ENCODE data around the gene XYLT1. TPM values are rescaled to one million over a fixed set of nuclear protein-coding genes. Genes with fewer than 3 reads are reported as not detected.
"Not testable (repeated sequence)": the region's sequence is repeated elsewhere in the genome, so short reads cannot be mapped to it uniquely, and the experiment has no call there.

XYLT1 gene
- total RNA-seq, 1 donor from 2014 or later = 17.6 TPM

DNA sequence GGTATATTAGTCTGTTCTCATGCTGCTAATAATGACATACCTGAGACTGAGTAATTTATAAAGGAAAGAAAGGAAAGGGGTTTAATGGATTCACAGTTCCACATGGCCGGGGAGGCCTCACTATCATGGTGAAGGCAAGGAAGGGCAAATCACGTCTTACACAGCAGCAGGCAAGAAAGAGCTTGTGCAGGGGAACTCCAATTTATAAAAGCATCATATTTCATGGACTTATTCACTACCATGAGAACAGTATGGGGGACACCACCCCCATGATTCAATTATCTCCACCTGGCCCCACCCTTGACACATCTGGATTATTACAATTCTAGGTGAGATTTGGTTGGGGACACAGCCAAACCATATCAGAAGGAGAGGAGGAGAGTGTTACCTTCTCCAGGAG, 17.7 kb upstream of the XYLT1 start:
- no peaks in the 10 kb centered on the region for H3K4me1 Mint-ChIP-seq (ENCODE audit: low read depth)
- no peak for DNase-seq (ENCODE audit: low spot score)
- H3K4me3 Mint-ChIP-seq (ENCODE audit: unreplicated experiment) = no peak overlapping the region

DNA sequence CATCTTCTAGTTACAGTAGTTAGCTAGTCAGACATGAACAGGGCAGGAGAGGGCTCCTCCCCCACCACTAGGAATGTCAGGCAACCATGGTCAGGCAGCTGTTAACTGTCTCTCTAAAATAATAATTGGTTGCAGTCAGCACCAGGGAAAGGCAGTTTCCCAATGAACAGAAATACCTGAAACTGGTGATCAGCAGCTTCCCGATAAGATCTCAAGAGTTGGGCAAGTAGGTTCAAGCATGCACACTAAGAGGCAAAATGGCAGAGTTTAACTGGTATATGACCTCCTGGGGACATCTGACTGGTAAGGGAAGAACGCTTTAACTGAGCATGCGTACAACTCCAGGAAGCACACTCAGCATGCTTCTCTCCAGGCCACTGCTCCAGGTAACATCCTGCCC, 12.6 kb upstream of the XYLT1 start:
- peaks cover 29% of the 10 kb centered on the region for H3K27me3 Mint-ChIP-seq (ENCODE audit: low read depth)
- H3K4me3 Mint-ChIP-seq (ENCODE audit: unreplicated experiment) = no peak overlapping the region
- peaks cover 4% of the 10 kb centered on the region for H3K9me3 Mint-ChIP-seq (ENCODE audit: low read depth)
- no peaks in the 10 kb centered on the region for H3K4me1 Mint-ChIP-seq (ENCODE audit: low read depth)
- H3K36me3 Mint-ChIP-seq (ENCODE audit: low read depth) = no peaks in the 10 kb centered on the region
- DNase-seq (ENCODE audit: low spot score) = no peak
- H3K27ac Mint-ChIP-seq (ENCODE audit: unreplicated experiment) = no peak overlapping the region
- TF ChIP-seq, protein P1, sequence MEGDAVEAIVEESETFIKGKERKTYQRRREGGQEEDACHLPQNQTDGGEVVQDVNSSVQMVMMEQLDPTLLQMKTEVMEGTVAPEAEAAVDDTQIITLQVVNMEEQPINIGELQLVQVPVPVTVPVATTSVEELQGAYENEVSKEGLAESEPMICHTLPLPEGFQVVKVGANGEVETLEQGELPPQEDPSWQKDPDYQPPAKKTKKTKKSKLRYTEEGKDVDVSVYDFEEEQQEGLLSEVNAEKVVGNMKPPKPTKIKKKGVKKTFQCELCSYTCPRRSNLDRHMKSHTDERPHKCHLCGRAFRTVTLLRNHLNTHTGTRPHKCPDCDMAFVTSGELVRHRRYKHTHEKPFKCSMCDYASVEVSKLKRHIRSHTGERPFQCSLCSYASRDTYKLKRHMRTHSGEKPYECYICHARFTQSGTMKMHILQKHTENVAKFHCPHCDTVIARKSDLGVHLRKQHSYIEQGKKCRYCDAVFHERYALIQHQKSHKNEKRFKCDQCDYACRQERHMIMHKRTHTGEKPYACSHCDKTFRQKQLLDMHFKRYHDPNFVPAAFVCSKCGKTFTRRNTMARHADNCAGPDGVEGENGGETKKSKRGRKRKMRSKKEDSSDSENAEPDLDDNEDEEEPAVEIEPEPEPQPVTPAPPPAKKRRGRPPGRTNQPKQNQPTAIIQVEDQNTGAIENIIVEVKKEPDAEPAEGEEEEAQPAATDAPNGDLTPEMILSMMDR (IDR thresholded peaks at IDR 0.05) = no peak

More for the DNA sequence above, 17.7 kb upstream of the XYLT1 start:
- Mint-ChIP-seq H3K27me3 (ENCODE audit: low read depth) (peaks cover 8% of the 10 kb centered on the region), H3K36me3 (ENCODE audit: low read depth) (no peaks in the 10 kb centered on the region), H3K27ac (ENCODE audit: unreplicated experiment) (no peak overlapping the region), H3K9me3 (ENCODE audit: low read depth) (no peaks in the 10 kb centered on the region)
- TF ChIP-seq, protein P1 (IDR thresholded peaks at IDR 0.05) = no peak

GRCh38 chr16:17482341-17482740, 11.6 kb upstream of the XYLT1 start:
- H3K36me3 Mint-ChIP-seq (ENCODE audit: low read depth); H3K4me1 Mint-ChIP-seq (ENCODE audit: low read depth); H3K9me3 Mint-ChIP-seq (ENCODE audit: low read depth); H3K4me3 Mint-ChIP-seq (ENCODE audit: unreplicated experiment); DNase-seq (ENCODE audit: low spot score); H3K27ac Mint-ChIP-seq (ENCODE audit: unreplicated experiment): not testable (repeated sequence)
- H3K27me3 Mint-ChIP-seq (ENCODE audit: low read depth) = peaks cover 32% of the 10 kb centered on the region

DNA sequence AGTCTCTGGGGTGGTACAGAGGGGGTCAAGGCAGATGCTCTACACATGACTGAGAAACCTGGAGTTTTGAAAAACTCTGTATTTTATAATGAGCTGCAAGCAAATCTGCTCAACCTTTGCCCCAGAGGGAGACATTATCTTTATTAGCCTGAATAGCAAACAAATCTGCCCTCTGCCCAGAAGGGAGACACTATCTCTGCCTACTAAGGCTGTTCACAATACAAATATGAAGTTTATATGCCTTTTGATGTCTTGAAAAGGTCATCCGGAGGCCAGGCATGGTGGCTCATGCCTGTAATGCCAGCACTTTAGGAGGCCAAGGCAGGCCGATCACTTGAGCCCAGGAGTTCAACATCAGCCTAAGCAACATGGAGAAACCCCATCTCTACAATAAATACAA, 11.0 kb upstream of the XYLT1 start:
- DNase-seq (ENCODE audit: low spot score) = no peak
- Mint-ChIP-seq H3K27me3 (ENCODE audit: low read depth) (peaks cover 35% of the 10 kb centered on the region), H3K36me3 (ENCODE audit: low read depth) (no peaks in the 10 kb centered on the region), H3K4me3 (ENCODE audit: unreplicated experiment) (no peak overlapping the region), H3K4me1 (ENCODE audit: low read depth) (peaks cover 3% of the 10 kb centered on the region), H3K27ac (ENCODE audit: unreplicated experiment) (no peak overlapping the region), H3K9me3 (ENCODE audit: low read depth) (peaks cover 4% of the 10 kb centered on the region)
- TF ChIP-seq, protein P1 (IDR thresholded peaks at IDR 0.05) = no peak

DNA sequence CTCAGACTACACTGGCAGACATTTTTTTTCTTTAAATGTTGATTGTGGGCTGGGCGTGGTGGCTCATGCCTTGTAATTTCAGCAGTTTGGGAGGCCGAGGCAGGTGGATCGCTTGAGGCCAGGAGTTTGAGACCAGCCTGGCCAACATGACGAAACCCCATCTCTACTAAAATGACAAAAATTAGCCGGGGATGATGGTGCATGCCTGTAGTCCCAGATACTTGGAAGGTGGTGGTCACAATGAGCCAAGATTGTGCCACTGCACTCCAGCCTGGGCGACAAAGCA, 6.4 kb upstream of the XYLT1 start:
- H3K36me3 Mint-ChIP-seq (ENCODE audit: low read depth); H3K27ac Mint-ChIP-seq (ENCODE audit: unreplicated experiment); H3K4me3 Mint-ChIP-seq (ENCODE audit: unreplicated experiment); DNase-seq (ENCODE audit: low spot score); H3K4me1 Mint-ChIP-seq (ENCODE audit: low read depth); H3K9me3 Mint-ChIP-seq (ENCODE audit: low read depth): not testable (repeated sequence)
- H3K27me3 Mint-ChIP-seq (ENCODE audit: low read depth) = peaks cover 47% of the 10 kb centered on the region

DNA sequence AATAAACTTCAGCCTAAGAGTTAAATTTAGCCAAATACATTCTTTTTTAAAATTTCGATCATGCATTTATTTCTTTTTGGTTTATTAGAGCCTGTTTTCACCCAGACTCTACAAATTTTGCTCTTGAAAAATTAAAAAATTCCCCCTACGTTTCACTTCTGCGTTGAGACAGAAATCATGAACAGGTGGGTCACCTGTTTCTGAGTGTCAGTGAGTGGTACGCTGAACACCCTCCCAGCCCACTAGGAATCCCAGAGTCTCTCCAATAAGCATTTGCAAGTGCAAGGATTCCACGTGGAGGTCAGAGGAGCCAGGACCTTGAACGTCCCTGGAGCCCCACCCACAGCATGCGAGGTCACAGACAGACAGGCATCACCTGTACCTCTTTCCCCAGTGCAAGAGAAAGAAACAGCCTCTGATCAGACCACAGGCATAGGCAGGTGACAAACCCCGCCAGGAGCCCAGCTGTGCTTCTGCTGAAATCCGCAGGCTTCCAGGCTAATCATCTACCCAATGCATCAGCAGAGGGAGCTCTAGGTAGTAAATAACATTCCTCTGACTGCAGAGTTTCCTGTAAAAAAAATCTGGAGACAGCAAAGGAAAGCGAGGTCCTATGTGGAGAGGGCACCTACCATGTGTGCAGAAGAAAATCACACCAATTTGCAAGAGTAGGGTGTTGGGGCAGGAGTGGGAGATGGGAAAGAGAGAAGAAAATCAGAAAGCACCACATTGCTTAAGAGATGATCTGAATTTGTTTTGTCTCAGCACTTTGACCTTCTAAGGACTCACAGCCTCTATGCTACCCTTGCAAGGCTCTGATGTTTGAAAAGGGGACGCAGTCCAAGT, 5.9 kb upstream of the XYLT1 start:
- H3K4me3 Mint-ChIP-seq (ENCODE audit: unreplicated experiment) = no peak overlapping the region
- DNase-seq (ENCODE audit: low spot score) = no peak
- H3K36me3 Mint-ChIP-seq (ENCODE audit: low read depth) = no peaks in the 10 kb centered on the region

More for the DNA sequence above, 5.9 kb upstream of the XYLT1 start:
- Mint-ChIP-seq H3K4me1 (ENCODE audit: low read depth) (peaks cover 9% of the 10 kb centered on the region), H3K9me3 (ENCODE audit: low read depth) (peaks cover 4% of the 10 kb centered on the region), H3K27me3 (ENCODE audit: low read depth) (peaks cover 47% of the 10 kb centered on the region), H3K27ac (ENCODE audit: unreplicated experiment) (no peak overlapping the region)
- TF ChIP-seq, protein P1 (IDR thresholded peaks at IDR 0.05) = peak; percentile 83
